Cerebellar cortex (tissue), 1 donor: ENCODE results near the gene PTGDR2.

Source experiments
- DNase-seq: peaks from one replicate; pipeline ENCODE4 v3.0.0-alpha.2; 2015; ENCODE audit warnings: low spot score

PTGDR2 gene

DNA sequence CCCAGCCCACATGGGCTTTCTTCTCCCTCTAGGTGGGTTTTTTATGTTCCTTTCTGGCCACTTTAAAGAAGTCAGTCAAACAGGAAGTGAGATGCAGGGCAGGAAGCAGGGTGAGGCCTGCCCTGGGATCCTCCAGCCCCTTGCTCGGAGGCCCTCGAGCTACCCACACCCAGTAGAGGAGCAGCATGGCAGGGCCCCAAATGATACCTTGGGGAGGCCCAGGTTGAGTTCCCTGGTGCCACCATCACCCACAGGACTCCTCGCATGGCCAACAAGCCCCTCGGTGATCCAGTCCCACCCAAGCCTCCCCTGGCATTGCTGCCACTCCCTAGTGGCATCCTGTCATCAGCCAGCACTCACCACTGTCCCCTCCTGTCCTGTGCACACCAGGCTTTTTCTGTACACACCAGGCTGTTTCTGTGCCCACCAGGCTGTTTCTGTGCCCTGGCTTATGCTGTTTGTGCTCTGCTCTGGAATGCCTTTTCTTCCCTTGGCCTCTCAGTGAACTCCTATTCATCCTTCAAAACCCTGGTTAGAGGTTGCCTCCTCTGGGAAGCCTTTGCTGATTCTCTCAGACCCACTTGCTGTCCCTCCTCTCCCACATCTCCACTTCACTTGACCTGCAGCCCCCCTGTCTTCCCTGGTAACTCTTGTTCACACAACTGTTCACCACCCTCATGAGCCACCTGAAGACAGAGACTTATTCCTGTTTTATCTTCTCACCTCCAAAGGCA is 3.1 kb upstream of the PTGDR2 start:
- DNase-seq = no peak

DNA sequence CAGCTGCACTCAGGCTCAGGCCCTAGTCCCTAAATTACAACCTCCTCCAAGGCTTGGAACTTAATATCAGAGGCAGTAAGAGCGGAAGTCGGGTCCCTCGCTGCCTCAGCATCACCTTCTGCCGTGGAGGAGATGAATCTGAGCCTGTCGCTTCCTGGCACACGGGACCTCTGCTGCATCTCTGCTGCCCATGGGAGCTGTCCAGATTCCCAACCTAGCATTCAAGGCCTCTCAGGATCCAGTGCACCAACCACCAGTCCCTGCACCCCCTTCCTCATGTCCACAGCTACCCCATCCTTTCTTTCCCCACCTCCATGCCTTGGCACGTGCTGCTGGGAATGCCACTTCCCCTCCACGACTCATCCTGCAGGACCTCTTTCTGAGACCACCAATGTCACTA is 2.5 kb upstream of the PTGDR2 start:
- DNase-seq = no peak

DNA sequence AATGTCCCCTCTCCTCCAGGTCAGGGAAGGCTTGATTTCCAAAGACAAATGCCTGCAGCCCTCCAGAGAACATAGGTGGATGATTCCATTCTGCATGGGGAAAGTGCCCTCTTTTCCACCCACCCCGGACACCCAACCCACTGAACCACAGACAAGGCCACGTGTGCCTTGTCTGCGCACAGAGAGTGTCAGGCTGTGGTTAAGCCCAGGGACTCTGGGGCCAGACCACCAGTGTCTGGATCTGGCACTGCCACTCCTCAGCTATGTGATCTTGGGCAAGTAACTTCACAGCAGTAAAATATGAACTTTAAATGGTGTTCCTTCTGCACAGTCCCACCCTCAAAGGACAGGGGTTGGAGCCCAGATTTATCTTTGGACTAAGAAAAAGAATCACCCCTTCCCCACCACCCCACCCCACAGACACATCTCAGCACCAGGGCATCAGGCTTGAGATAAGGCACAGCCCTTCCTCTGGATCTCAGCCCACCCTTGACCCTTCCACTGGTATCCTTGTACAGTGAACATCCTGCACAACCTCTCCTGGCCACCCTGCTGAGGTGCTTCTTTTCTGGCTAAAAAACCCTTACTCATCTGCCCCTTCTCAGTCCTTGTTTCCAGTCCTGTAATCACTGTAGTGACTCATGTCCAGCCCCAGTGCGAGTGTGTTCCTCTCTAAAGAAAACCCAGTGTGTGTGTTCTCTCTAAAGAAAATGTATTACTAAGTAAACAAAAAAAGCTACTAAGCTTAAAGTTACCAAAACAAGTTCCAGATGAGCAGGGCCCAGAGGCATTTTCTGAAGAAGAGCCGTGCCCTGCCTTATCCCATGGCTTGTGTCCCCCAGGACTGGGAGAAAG is 1.9 kb upstream of the PTGDR2 start:
- DNase-seq = no peak

- DNase-seq = no peak
Measured at GRCh38 chr11:60854847-60855725, 664 bp downstream of the PTGDR2 start.

DNA sequence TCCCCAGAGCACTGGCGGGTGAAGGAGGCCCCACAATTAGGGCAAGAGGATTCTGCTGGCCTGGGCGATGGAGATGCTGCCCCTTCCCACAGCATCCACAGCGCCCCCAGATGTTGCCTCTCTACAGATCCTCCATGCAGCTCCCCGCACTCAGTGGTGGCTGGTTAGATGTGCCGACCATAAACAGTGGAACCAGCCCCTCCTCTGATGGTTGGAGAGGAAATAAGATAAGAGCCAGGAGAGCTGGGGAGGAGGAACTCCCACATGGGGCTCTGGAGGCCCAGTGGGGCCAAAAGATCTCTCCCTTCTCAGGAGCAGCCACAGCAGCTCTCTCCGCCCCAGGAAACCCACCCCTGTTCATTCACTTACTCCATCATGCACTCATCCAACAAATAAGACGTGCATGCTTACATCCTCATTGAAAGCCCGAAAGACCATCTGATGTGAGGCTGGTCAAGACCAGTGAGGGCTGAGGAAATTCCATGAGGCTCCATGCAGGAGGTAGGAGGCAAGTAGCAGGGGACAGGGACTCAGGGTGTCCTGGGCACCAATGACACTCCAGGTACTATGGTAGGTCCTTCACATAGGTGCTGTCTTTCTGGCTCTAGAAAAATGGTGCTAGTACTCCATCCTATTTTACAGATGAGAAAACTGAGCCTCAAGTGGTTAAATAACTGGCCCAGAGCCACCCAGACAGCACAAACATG is 1.5 kb downstream of the PTGDR2 start:
- no peak for DNase-seq

DNA sequence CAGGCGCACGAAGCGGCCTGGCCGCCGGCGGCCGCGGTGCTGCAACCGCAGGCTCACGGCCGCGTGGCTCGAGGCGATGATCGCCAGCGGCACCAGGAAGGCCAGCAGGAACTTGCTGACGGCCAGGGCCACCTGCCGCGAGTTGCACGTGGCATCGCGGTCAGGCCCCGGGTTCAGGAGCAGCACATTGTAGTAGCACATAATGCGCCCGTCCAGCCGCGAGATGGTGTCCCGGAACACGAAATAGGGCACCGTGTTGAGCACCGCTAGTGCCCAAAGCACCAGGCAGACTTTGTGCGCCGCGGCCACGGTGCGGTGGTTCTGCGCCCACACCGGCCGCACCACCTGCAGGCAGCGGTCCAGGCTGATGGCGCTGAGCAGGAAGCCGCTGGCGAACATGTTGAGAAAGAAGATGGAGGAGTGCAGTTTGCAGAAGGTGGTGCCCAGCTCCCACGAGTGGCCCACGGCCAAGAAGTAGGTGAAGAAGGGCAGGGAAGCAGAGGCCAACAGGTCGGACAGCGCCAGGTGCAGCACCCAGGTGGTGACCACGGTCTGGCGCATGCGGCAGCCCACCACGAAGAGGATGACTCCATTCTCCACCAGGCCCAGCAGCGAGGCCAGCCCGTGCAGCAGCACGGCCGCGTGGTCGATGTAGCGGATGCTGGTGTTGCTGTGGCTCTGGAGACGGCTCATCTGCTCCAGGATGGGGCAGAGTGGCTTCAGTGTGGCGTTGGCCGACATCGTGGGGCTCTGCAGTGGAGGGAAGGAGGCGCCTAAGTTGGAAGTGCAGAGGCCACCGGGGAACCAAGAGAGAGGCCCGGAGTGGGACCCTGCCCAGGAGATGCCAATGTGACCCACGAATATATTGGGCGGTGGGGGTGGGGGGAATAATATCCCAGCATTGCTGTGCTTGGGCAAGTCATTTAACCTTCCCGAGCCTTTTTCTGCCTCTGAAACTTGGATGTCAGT is 2.5 kb downstream of the PTGDR2 start:
- no peak for DNase-seq

DNA sequence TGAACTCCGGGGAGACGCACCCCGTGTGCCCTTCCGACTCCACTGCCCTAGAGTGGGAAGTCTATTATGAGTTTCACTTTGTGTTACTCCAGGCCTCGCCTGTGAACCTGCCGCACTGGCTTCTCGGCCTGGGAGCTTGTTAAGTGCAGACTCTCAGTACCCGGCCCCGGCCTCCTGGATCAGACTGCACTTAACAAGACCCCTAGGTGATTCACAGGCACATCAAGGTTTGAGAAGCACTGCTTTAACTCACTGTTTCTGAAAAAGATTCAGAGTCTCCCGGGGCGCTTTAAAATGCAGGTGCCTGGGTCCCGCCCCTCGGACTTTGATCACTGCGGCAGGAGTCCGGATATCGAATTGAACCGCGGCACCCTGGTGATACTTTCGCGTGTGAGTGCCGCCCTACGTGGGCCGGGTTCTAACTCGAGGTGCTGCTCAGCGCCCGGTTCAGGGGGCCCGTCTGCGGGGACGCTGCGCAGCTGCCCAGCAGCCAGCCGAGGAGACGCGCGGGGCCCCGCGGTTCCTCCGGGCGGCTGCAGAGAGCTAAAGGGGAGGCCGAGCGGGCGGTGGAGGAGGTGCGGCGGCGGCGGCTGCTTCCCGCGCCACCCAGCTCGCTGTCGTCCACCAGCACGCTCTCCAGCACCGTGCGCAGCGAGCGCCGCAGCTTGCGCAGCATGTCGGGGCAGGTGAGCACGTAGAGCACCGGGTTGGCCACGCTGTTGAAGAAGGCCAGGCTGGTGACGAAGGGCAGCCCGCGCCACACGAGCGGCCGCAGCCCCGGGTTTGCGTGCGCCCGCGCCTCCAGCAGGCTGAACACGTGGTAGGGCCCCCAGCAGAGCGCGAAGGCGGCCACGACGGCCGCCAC is 3.4 kb downstream of the PTGDR2 start:
- no peak for DNase-seq

DNA sequence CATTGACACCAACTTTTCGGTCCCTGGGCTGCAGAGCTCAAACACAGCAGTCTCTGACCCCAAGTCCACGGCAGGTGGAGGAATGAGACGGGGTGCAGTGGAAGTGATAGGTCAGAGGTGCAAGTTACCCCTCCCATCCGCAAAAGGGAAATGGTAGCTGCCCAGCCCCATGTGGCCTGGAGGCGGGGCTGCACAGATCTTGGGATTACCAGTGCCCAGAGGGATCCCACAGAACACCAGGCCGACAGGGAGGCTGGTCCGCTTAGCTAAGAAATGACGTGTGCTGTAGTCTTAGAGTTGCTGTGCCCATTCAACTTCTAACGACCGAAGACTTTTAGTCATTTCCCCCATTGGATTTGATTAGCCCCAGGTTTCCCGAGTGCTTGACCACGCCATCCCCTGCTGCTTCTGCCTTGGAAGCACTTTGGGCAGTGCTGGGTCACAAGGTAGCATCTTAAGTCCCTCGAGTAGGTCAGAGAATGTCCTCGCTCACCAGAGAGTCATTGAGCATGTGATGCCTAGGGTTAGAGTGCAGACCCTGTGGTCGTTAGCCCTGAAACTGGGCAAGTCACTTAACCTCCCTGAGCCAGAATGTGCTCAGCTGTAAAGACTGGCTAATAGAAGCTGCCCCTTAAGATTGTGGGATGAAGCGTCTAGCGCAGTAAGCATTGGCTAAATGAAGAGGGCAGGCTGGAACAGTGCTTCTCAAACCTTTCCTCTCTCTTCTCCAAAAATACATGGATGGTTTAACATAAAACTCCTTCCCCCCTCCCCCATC is 4.2 kb downstream of the PTGDR2 start:
- DNase-seq = no peak

DNA sequence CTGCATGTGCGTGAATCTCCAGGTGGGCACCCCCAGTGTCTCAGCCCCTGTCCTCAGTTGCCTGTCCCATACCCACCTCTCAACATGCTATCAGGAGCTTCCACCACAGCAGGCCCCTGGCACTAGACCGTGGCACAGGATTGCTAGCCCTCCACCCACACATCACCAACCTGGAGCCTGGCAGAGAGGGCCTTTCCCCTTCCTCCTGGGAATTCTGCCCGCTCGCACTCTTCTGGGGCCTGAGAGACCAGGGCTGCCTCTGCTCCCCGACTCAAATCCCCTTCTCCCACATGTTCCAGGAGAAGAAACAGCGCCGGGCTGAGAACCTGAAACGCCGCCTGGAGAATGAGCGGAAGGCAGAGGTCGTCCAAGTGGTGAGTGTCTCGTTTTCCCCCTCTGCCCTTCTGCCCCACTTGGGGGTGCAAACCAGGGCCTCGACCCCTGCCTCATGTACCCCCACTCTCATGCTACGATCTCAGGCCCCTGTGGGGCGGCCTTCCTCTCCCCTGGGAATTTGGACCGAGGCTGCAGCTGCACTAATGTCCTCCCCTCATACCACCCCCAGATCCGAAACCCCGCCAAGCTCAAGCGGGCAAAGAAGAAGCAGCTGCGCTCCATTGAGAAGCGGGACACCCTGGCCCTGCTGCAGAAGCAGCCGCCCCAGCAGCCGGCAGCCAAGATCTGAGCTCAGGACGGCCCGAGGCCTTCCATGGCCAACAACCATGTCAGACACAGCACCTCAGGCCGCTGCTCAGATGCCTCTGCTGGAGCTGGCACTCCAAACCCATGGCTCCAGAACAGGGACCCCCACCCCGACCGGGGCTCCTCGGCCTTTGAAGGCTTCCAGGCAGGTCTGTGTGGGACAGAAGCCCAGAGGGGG is 5.9 kb downstream of the PTGDR2 start:
- no peak for DNase-seq

DNA sequence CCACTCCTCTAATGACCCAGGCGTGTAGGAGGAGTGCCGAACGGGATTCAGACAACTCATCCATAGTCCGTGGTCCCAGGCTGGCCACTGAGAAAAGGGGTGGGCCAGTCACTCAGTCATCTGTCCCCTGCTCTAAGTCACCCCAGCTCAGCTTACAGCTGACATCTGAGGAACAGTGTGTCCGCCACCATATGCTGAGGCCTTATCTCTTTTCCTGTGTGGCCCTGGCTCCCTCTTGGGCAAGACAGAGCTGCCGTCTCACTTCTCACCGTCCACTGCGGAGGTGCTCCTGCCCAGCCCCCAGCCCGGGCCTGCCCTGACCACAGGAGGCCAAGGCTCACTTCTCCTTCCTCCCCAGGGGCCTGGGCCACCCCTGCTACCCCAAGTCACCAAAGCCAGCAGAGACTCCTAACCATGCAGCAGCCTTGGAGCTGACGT is 7.0 kb downstream of the PTGDR2 start:
- no peak for DNase-seq

DNA sequence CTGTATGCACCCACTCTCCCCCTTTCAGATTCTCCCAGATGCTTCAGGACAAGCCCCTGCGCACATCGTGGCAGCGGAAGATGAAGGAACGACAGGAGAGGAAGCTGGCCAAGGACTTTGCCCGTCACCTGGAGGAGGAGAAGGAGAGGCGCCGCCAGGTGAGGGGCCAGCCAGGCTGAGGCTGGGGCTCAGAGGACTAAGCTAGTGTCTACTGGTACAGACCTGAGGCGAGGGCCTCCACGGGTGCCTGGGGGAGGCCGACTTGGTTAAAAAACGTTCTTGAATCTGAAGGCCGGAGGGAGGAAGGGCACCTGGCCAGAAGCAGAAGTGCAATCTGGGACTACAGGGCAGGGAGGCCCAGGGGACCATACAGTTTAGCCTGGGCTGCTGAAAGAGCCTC is 7.9 kb downstream of the PTGDR2 start:
- no peak for DNase-seq

DNA sequence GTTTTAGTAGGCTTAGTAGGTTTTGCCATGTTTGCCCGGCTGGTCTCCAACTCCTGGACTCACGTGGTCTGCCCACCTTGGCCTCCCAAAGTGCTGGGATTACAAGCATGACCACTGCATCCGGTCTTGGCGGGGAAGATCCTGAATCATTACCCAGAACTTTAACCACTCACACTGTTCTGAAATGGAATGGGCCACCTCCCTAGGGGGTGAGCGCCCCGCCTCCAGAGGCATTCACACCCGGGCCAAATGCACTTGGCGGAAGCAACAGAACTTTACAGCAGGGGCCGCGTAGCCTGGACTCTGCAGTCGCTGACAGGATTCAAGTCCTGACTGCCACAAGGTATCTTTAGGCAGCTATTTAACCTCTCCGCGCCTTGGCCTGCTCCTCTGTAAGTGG is 8.5 kb downstream of the PTGDR2 start:
- no peak for DNase-seq

- DNase-seq = no peak
Measured at GRCh38 chr11:60845338-60845737, 10.4 kb downstream of the PTGDR2 start.

- no peak for DNase-seq
Measured at GRCh38 chr11:60844870-60845221, 10.9 kb downstream of the PTGDR2 start.

DNA sequence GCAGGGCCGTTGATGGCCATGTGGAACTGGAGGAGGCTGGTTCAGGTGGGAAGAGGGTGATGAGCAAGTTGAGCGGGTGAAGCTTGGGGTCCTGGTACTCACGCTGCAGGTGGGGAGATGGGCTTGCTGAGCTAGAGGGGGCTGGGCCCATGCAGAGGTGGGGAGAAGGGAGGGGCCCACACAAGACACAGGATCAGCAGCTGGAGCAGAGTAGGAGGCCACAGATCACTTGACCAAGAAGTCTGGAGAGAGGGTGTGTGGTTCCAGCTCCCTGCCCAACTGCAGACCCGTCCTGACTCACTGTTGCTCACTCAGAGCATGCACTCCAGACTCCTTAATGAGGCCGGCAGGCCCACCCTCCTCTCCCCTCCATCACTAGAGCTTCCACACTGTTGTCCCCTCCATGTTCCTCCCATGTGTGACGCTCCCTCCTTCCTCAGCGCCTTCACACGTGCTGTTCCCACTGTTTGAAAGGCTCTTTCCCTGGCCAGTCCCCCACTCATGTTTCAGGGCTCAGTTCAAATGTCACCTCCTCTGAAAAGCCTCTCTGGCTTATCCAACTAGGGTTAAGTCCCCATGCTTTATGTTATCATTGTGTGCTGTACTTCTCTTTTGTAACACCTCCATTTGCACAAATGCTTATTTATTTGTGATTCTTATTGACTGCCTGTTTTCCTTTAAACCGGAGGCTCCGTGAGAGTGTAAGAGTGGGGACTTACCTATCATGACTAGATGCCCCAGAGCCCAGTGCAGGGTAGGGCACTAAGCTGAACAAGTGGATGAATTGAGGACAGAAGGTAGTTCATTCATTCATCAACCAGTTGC is 11.5 kb downstream of the PTGDR2 start:
- no peak for DNase-seq

GRCh38 chr11:60842668-60843600 is 12.8 kb downstream of the PTGDR2 start:
- no peak for DNase-seq
